GM21786 (cell line): ENCODE measurements around the gene GLTP.

ENCODE experiments used
- ATAC-seq: cut with Tn5 transposase; IDR thresholded peaks from one replicate; pipeline ENCODE4 v1.9.1; 2021; ENCODE audit not compliant: unreplicated experiment

GLTP gene

GRCh38 chr12:109822951-109823411 lies 57.4 kb downstream of the GLTP start:
- ATAC-seq, result no peak

- no peak for ATAC-seq
Observed at GRCh38 chr12:109822416-109822815, 57.9 kb downstream of the GLTP start.

- no peak for ATAC-seq
Observed at GRCh38 chr12:109821968-109822367, 58.4 kb downstream of the GLTP start.

- no peak for ATAC-seq
Observed at GRCh38 chr12:109820816-109821381, 59.4 kb downstream of the GLTP start.

GRCh38 chr12:109818905-109819500 lies 61.3 kb downstream of the GLTP start:
- no peak for ATAC-seq

- ATAC-seq, result no peak
Observed at GRCh38 chr12:109818253-109818652, 62.1 kb downstream of the GLTP start.

GRCh38 chr12:109817627-109818231 lies 62.6 kb downstream of the GLTP start:
- ATAC-seq, result no peak

- no peak for ATAC-seq
Observed at GRCh38 chr12:109816870-109817269, 63.5 kb downstream of the GLTP start.

- no peak for ATAC-seq
Observed at GRCh38 chr12:109815757-109816617, 64.4 kb downstream of the GLTP start.

GRCh38 chr12:109815225-109815624 lies 65.1 kb downstream of the GLTP start:
- no peak for ATAC-seq

GRCh38 chr12:109814600-109815150 lies 65.7 kb downstream of the GLTP start:
- no peak for ATAC-seq

- no peak for ATAC-seq
Observed at GRCh38 chr12:109813810-109814416, 66.4 kb downstream of the GLTP start.

GRCh38 chr12:109811624-109811995 lies 68.7 kb downstream of the GLTP start:
- no peak for ATAC-seq

- ATAC-seq, result no peak
Observed at GRCh38 chr12:109810954-109811623, 69.3 kb downstream of the GLTP start.

- no peak for ATAC-seq
Observed at GRCh38 chr12:109808876-109809646, 71.3 kb downstream of the GLTP start.

GRCh38 chr12:109807954-109808643 lies 72.2 kb downstream of the GLTP start:
- ATAC-seq, result no peak

GRCh38 chr12:109804820-109805761 lies 75.2 kb downstream of the GLTP start:
- no peak for ATAC-seq

GRCh38 chr12:109803678-109804077 lies 76.7 kb downstream of the GLTP start:
- no peak for ATAC-seq
